C4-2B (cell line): ENCODE results near the gene ATP6V1B1.
A peak's percentile ranks its signal among the peaks of the same experiment; 100 is the strongest.

Experiments
- H3K27ac ChIP-seq: fragments of 450-650 bp; 2 replicates; pipeline ENCODE4 v1.5.1; 2017
- CTCF ChIP-seq: fragments of 450-650 bp; conservative IDR thresholded peaks from 2 replicates; pipeline ENCODE4 v1.5.1; 2017; ENCODE audit warnings: mild to moderate bottlenecking
- ZFX ChIP-seq: fragments of 450-650 bp; IDR thresholded peaks from 2 replicates; pipeline ENCODE4 v1.6.1; 2017

Gene ATP6V1B1

GRCh38 chr2:70944111-70944690 is 8.5 kb downstream of the ATP6V1B1 start:
- no peak overlapping the region for H3K27ac ChIP-seq
- TF ChIP-seq CTCF (no peak), ZFX (no peak)

- H3K27ac ChIP-seq, result no peak overlapping the region
- TF ChIP-seq ZFX (no peak), CTCF (peak; percentile 73)
These were observed 11.2 kb downstream of the ATP6V1B1 start for GRCh38 chr2:70946832-70947442.

- H3K27ac ChIP-seq, result no peak overlapping the region
- no peak for TF ChIP-seq ZFX
- no peak for TF ChIP-seq CTCF
These were observed 12.0 kb downstream of the ATP6V1B1 start for GRCh38 chr2:70947556-70948184.

GRCh38 chr2:70948337-70949003 is 12.8 kb downstream of the ATP6V1B1 start:
- H3K27ac ChIP-seq, result no peak overlapping the region

GRCh38 chr2:70949086-70949485 is 13.4 kb downstream of the ATP6V1B1 start:
- no peak overlapping the region for H3K27ac ChIP-seq
- TF ChIP-seq CTCF (no peak), ZFX (no peak)

More at GRCh38 chr2:70948337-70949003, 12.8 kb downstream of the ATP6V1B1 start:
- TF ChIP-seq CTCF (peak; percentile 84), ZFX (no peak)

GRCh38 chr2:70954886-70955285 is 19.2 kb downstream of the ATP6V1B1 start:
- TF ChIP-seq ZFX, result no peak
- no peak for TF ChIP-seq CTCF
- H3K27ac ChIP-seq, result no peak overlapping the region

- no peak overlapping the region for H3K27ac ChIP-seq
- no peak for TF ChIP-seq ZFX
These were observed 20.4 kb downstream of the ATP6V1B1 start for GRCh38 chr2:70956141-70956540.
